GM12878 (cell line): ENCODE measurements around the gene MAP2K1. TPM values are rescaled to one million over a fixed set of nuclear protein-coding genes. Genes with fewer than 3 reads are reported as not detected.
A peak's percentile ranks its signal among the peaks of the same experiment; 100 is the strongest.

Experiments
- ATAC-seq: fragments of 200-7000 bp; cut with Tn5 transposase; 3 replicates; pipeline ENCODE4 v1.9.1; 2020; ENCODE audit warnings: mild to moderate bottlenecking, moderate library complexity
- BruUV-seq: library from RNA; stranded (reverse); fragments of 400-500 nt; replicated peaks from 2 replicates; lab custom pipeline; 2021; lab: Mats Ljungman, UMichigan
- CTCF ChIA-PET: fragments of 300-600 bp; sonication (Branson Sonifier 250); formaldehyde crosslinking; extraction: SDS; loops from one replicate; lab custom pipeline; 2021; ENCODE audit warnings: inconsistent platforms; lab: Yijun Ruan, JAX
- POLR2A ChIA-PET: fragments of 350-600 bp; formaldehyde crosslinking; extraction: SDS; loops from one replicate; lab custom pipeline; 2021; ENCODE audit warnings: inconsistent platforms; lab: Charles Lee
- RAD21 ChIA-PET: fragments of 300-600 bp; sonication (Branson Sonifier 250); formaldehyde crosslinking; loops from one replicate; lab custom pipeline; 2023; ENCODE audit warnings: antibody characterized with exemption; ENCODE audit not compliant: unreplicated experiment; lab: Charles Lee
- SMC1A ChIA-PET: fragments of 300-600 bp; sonication (Branson Sonifier 250); formaldehyde crosslinking; loops from one replicate; lab custom pipeline; 2023; ENCODE audit not compliant: unreplicated experiment, uncharacterized antibody; lab: Charles Lee
- DNase-seq: peaks from one replicate; pipeline ENCODE4 v3.0.0-alpha.2; 2011; ENCODE audit warnings: low read depth, low spot score
- FAIRE-seq: peaks from 3 replicates; lab custom pipeline; 2011; peaks lifted over from hg19 to GRCh38; lab: Jason Lieb, UNC
- H2AFZ ChIP-seq: 2 replicates; pipeline ENCODE4 v1.6.0; 2011; ENCODE audit warnings: low read depth, low read length, control low read depth; ENCODE audit not compliant: control insufficient read depth
- H3K27ac ChIP-seq: 2 replicates; pipeline ENCODE4 v1.5.1; 2011; ENCODE audit warnings: control low read depth; ENCODE audit not compliant: control insufficient read depth, insufficient read depth
- H3K27me3 ChIP-seq, 2 experiments: replicated peaks in 1 of 2; 2 replicates each; pipeline versions ENCODE4 v1.6.0 to v1.6.1; 2011; ENCODE audit warnings: low read length in 1 of 2; ENCODE audit not compliant: control insufficient read depth in 2 of 2, insufficient read depth in 2 of 2
- H3K36me3 ChIP-seq, 2 experiments: 2 replicates each; pipeline ENCODE4 v1.5.1; 2011; ENCODE audit warnings: low read length in 1 of 2; ENCODE audit not compliant: control insufficient read depth in 2 of 2, insufficient read depth in 2 of 2
- H3K4me1 ChIP-seq: 2 replicates; pipeline ENCODE4 v1.6.1; 2011; ENCODE audit warnings: mild to moderate bottlenecking, low read length, moderate library complexity, mixed read lengths; ENCODE audit not compliant: control insufficient read depth, insufficient read depth
- H3K4me2 ChIP-seq: 2 replicates; pipeline ENCODE4 v1.6.0; 2011; ENCODE audit warnings: control low read depth; ENCODE audit not compliant: control insufficient read depth, insufficient read depth
- H3K4me3 ChIP-seq: fragments of 200-600 bp; sonication (generic); 2 replicates; pipeline ENCODE4 v1.5.1; 2016
- H3K79me2 ChIP-seq: 2 replicates; pipeline ENCODE4 v1.6.0; 2011; ENCODE audit warnings: low read length; ENCODE audit not compliant: control insufficient read depth, insufficient read depth
- H3K9ac ChIP-seq: 2 replicates; pipeline ENCODE4 v1.8.0; 2011; ENCODE audit warnings: low read length, control low read depth, mixed read lengths; ENCODE audit not compliant: control insufficient read depth, insufficient read depth
- H3K9me3 ChIP-seq: replicated peaks from 3 replicates; pipeline ENCODE4 v1.5.1; 2011; ENCODE audit warnings: mild to moderate bottlenecking, low read length; ENCODE audit not compliant: control insufficient read depth, insufficient read depth
- H4K20me1 ChIP-seq: 2 replicates; pipeline ENCODE4 v1.6.0; 2011; ENCODE audit not compliant: control insufficient read depth, insufficient read depth
- CHD2 ChIP-seq: IDR thresholded peaks from 2 replicates; pipeline ENCODE4 v1.6.1; 2011; ENCODE audit warnings: low read depth, low read length, improper control_type of control experiment, borderline replicate concordance
- EZH2 ChIP-seq: IDR thresholded peaks from 2 replicates; pipeline ENCODE4 v1.6.1; 2012; ENCODE audit warnings: low read depth, mild to moderate bottlenecking, control low read depth, inconsistent platforms, low read length, borderline replicate concordance; ENCODE audit not compliant: control insufficient read depth
- HDGF ChIP-seq: fragments of 450-650 bp; IDR thresholded peaks from 2 replicates; pipeline ENCODE4 v1.6.1; 2016; ENCODE audit warnings: antibody characterized with exemption
- POLR2AphosphoS5 ChIP-seq: IDR thresholded peaks from 2 replicates; pipeline ENCODE4 v1.6.1; 2011; ENCODE audit warnings: mild to moderate bottlenecking, low read length, inconsistent platforms
- RAD21 ChIP-seq: IDR thresholded peaks from 2 replicates; pipeline ENCODE4 v1.6.1; 2011; ENCODE audit warnings: mild to moderate bottlenecking, low read depth, low read length, moderate library complexity; ENCODE audit not compliant: insufficient read depth
- SRF ChIP-seq, 2 experiments: IDR thresholded peaks; 2 replicates each; pipeline ENCODE4 v1.6.1; 2011; ENCODE audit warnings: low read depth in 2 of 2, low read length in 2 of 2, mild to moderate bottlenecking in 1 of 2, moderate library complexity in 1 of 2
- WGBS: methylation state at CpG from one replicate; pipeline ENCODE4 v1.1.6; 2016; ENCODE audit warnings: low lambda C conversion rate; ENCODE audit not compliant: insufficient replicate concordance, insufficient coverage; ENCODE audit errors: missing lambda C conversion rate; 5-methylcytosine and 5-hydroxymethylcytosine counted together
- in situ Hi-C: fragments of 300-500 bp; cut with MboI; formaldehyde crosslinking; loops from 9 replicates; pipeline ENCODE4 v1.14.3; 2018; ENCODE audit warnings: mixed read lengths
- intact Hi-C: fragments of 100-400 bp; cut with micrococcal nuclease; formaldehyde crosslinking; loops from one replicate; pipeline ENCODE4 v1.14.2; 2022; ENCODE audit not compliant: unreplicated experiment
- polyA plus RNA-seq, 11 experiments: library from polyadenylated mRNA; depleted of rRNA in 4 of 11; unstranded in 6 of 11; stranded (reverse) in 5 of 11; fragments of >200 nt; fragmentation: Nextera tagmentation in 4 of 11; fragmentation: Illumina TruSeq in 1 of 11; extraction: Ambion mirVana in 4 of 11; extraction: Trizol in 1 of 11; gene quantifications; 1 replicate in 1 of 11; 2 replicates in 10 of 11; pipeline versions ENCODE4 v1.2.1 to v1.2.3, GENCODE V29; 2011 to 2016; ENCODE audit warnings: inconsistent platforms in 2 of 11, missing spikeins in 2 of 11, low read depth in 1 of 11
- total RNA-seq, 4 experiments: library from RNA; depleted of rRNA in 3 of 4; stranded (reverse); fragments of >200 nt in 3 of 4; fragmentation: Illumina TruSeq in 1 of 4; extraction: Trizol in 1 of 4; gene quantifications; 2 replicates each; pipeline versions ENCODE4 v1.2.1 to v1.2.3, GENCODE V29; 2013 to 2021
- TF ChIP-seq, protein P1 (sequence below): IDR thresholded peaks from 2 replicates; pipeline ENCODE4 v1.6.1; 2012; ENCODE audit warnings: low read length, inconsistent platforms
- TF ChIP-seq, protein P2 (sequence below): fragments of 450-650 bp; IDR thresholded peaks from 2 replicates; pipeline ENCODE4 v1.6.1; 2017; ENCODE audit warnings: borderline replicate concordance
- TF ChIP-seq, protein P3 (sequence below): IDR thresholded peaks from 2 replicates; pipeline ENCODE4 v1.6.1; 2011; ENCODE audit warnings: borderline replicate concordance, low read depth, mild to moderate bottlenecking, moderate library complexity, low read length; ENCODE audit not compliant: insufficient read depth, poor library complexity, severe bottlenecking

Gene MAP2K1
- total and polyA plus RNA-seq, 10 of the 15 experiments (the other 5 are each of a cell fraction or from before 2014, with no cell fraction given), result 11.2 to 112 (median 56.6) TPM

DNA sequence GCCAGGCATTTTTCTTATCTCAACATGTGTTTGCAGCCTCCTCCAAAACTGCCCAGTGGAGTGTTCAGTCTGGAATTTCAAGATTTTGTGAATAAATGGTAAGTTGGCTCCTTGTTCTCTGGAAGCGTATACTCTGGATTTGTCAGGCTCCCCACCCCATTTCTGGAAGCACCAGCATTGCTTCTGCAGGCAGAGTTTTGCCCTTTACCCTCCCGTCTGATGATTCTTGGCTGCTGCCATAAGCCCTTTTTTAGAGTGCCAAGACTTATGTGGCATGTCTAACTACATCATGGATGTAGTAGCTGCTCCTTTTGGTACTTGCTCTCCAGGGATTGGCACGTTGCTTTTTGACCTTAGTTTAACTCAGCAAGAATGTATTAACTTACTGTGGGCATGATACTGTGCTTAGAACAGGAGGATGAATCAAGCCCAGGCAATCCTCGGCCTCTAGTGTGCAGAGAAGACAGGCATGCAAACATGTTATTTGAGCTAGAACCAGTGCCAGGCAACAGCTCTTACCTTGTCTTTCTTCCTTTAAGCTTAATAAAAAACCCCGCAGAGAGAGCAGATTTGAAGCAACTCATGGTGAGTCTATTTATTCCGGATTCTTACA is 102.6 kb downstream of the MAP2K1 start (continued):
- TF ChIP-seq CHD2, result no peak
- TF ChIP-seq, all 136 proteins: peak for 0

DNA sequence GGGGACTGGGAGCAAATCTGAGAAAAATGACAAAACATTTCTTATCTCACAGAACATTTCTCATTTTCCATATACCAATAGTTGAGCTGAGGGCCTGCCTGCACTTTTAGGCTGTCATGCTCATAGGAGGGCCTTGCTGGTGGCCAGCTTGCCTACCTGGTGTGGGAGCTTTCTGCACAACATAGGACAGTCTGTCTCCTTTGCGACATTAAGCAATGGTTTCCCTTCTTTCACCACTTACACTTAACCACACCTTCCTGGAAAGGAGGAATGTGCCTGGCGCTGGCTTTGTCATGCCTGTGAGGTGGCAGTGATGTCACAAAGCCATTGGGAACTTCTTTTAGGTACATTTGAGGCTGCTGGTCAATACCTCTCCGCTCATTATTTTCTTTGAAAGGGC is 105.1 kb downstream of the MAP2K1 start:
- Histone ChIP-seq H3K9ac (no peak overlapping the region), H2AFZ (no peak overlapping the region), H3K4me3 (no peak overlapping the region), H3K4me1 (no peaks in the 10 kb centered on the region), H3K9me3 (no peaks in the 10 kb centered on the region), H3K36me3 (peaks cover 25 to 39% of the 10 kb centered on the region in 2 experiments), H4K20me1 (no peaks in the 10 kb centered on the region), H3K27ac (no peak overlapping the region), H3K4me2 (no peak overlapping the region), H3K79me2 (peaks cover 8% of the 10 kb centered on the region), H3K27me3 (no peaks in the 10 kb centered on the region)
- in situ Hi-C loops (no loop called here), intact Hi-C loops (no loop called here)
- RAD21 ChIA-PET, result interaction anchor here (0.6 to 3.9 kb wide), 4 partner anchors 20 to 104 kb away, joined by 3 to 12 read pairs (median 6); no protein-coding TSS in a partner anchor
- POLR2A ChIA-PET, result interaction anchor here (0.6 to 1.4 kb wide), 2 partner anchors 16 to 153 kb away, joined by 4 to 5 read pairs; no protein-coding TSS in a partner anchor
- BruUV-seq, result no TSS peak
- CTCF ChIA-PET, result interaction anchor here (0.8 to 1.6 kb wide), 7 partner anchors 15 to 203 kb away, joined by 3 to 5 read pairs (median 5); no protein-coding TSS in a partner anchor
- SMC1A ChIA-PET, result interaction anchor here (1.1 to 3.5 kb wide), 2 partner anchors 18 to 104 kb away, joined by 4 to 9 read pairs; no protein-coding TSS in a partner anchor
- 98% methylated on average over 3 of the region's 3 CpGs for WGBS
- DNase-seq, result no peak
- FAIRE-seq, result no peak
- ATAC-seq, result no peak
- TF ChIP-seq POLR2AphosphoS5 (peak; percentile 58), RAD21 (no peak)

DNA sequence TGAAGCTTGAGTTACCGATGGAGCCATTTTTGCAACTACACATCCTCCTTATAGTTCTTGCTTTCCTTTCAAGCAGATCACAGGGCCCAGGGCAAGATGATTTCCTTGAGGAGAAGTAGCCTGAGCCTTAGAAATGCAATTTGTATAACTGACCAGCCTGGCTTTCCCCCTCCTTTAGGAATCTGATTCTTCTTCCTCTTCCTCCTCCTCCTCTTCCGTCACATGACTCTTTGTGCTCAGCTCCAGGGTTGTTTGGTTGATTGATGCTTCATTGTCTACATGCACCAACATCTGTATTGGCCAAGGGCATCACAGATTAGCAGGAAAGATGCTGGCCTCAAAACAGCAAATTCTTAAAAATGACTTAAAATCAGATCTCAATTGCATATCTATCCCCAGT is 107.5 kb downstream of the MAP2K1 start:
- ATAC-seq, result no peak
- Histone ChIP-seq H3K27me3 (no peaks in the 10 kb centered on the region), H3K36me3 (peaks cover 19 to 32% of the 10 kb centered on the region in 2 experiments), H4K20me1 (no peaks in the 10 kb centered on the region), H3K27ac (no peak overlapping the region), H3K4me3 (no peak overlapping the region), H2AFZ (no peak overlapping the region), H3K4me2 (no peak overlapping the region), H3K9me3 (no peaks in the 10 kb centered on the region), H3K9ac (no peak overlapping the region), H3K4me1 (no peaks in the 10 kb centered on the region), H3K79me2 (peaks cover 15% of the 10 kb centered on the region)
- DNase-seq, result no peak
- FAIRE-seq, result no peak
- ChIA-PET RAD21 (interaction anchor here (3.9 kb wide), 1 partner anchor 106 kb away, joined by 12 read pairs; no protein-coding TSS in a partner anchor), POLR2A (no interaction called here), SMC1A (interaction anchor here (3.5 kb wide), 1 partner anchor 106 kb away, joined by 9 read pairs; no protein-coding TSS in a partner anchor), CTCF (interaction anchor here (1.7 kb wide), 1 partner anchor 9 kb away, joined by 5 read pairs; no protein-coding TSS in a partner anchor)
- WGBS, result 62% methylated on average over 2 of the region's 2 CpGs
- in situ Hi-C loops (no loop called here), intact Hi-C loops (no loop called here)
- BruUV-seq, result no TSS peak
- TF ChIP-seq RAD21, result no peak
- TF ChIP-seq, protein P1, sequence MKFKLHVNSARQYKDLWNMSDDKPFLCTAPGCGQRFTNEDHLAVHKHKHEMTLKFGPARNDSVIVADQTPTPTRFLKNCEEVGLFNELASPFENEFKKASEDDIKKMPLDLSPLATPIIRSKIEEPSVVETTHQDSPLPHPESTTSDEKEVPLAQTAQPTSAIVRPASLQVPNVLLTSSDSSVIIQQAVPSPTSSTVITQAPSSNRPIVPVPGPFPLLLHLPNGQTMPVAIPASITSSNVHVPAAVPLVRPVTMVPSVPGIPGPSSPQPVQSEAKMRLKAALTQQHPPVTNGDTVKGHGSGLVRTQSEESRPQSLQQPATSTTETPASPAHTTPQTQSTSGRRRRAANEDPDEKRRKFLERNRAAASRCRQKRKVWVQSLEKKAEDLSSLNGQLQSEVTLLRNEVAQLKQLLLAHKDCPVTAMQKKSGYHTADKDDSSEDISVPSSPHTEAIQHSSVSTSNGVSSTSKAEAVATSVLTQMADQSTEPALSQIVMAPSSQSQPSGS, result no peak
- no peak for TF ChIP-seq SRF (IDR thresholded peaks at IDR 0.05; ENCODE audit: low read depth in 2 of 2, low read length in 2 of 2)
- TF ChIP-seq, protein P2, sequence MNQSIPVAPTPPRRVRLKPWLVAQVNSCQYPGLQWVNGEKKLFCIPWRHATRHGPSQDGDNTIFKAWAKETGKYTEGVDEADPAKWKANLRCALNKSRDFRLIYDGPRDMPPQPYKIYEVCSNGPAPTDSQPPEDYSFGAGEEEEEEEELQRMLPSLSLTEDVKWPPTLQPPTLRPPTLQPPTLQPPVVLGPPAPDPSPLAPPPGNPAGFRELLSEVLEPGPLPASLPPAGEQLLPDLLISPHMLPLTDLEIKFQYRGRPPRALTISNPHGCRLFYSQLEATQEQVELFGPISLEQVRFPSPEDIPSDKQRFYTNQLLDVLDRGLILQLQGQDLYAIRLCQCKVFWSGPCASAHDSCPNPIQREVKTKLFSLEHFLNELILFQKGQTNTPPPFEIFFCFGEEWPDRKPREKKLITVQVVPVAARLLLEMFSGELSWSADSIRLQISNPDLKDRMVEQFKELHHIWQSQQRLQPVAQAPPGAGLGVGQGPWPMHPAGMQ, result no peak
- TF ChIP-seq, protein P3, sequence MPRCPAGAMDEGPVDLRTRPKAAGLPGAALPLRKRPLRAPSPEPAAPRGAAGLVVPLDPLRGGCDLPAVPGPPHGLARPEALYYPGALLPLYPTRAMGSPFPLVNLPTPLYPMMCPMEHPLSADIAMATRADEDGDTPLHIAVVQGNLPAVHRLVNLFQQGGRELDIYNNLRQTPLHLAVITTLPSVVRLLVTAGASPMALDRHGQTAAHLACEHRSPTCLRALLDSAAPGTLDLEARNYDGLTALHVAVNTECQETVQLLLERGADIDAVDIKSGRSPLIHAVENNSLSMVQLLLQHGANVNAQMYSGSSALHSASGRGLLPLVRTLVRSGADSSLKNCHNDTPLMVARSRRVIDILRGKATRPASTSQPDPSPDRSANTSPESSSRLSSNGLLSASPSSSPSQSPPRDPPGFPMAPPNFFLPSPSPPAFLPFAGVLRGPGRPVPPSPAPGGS, result no peak
- TF ChIP-seq EZH2, result no peak
- no peak for TF ChIP-seq HDGF
